ENCODE measurements around the gene ALG9. TPM values are rescaled to one million over a fixed set of nuclear protein-coding genes. Genes with fewer than 3 reads are reported as not detected.

ALG9 gene
- total RNA-seq, 1 experiment from 2014 or later = 28.8 TPM

GRCh38 chr11:111766834-111767142, 104.6 kb downstream of the ALG9 start:
- no peak for TF ChIP-seq CTCF (IDR thresholded peaks at IDR 0.05; ENCODE audit: unreplicated experiment)
- no peak for DNase-seq (ENCODE audit: unreplicated experiment)
- Mint-ChIP-seq H3K4me3 (ENCODE audit: unreplicated experiment) (peak overlapping the region; percentile 85), H3K27me3 (ENCODE audit: insufficient read depth, unreplicated experiment) (no peaks in the 10 kb centered on the region), H3K36me3 (ENCODE audit: insufficient read depth, unreplicated experiment) (peaks cover 17% of the 10 kb centered on the region), H3K4me1 (ENCODE audit: insufficient read depth, unreplicated experiment) (peaks cover 25% of the 10 kb centered on the region), H3K27ac (ENCODE audit: low read depth, unreplicated experiment) (peak overlapping the region; percentile 93), H3K9me3 (ENCODE audit: unreplicated experiment) (no peaks in the 10 kb centered on the region)
- ChIA-PET CTCF (interaction anchor here (0.6 to 3.8 kb wide), 14 partner anchors 11 to 679 kb away, joined by 3 to 29 read pairs (median 3); no protein-coding TSS in a partner anchor), POLR2A (interaction anchor here (0.6 to 6.3 kb wide), 38 partner anchors 9 to 1483 kb away, joined by 3 to 97 read pairs (median 5); partner anchors contain the start of genes ALG9, SDHD, SIK2 and TIMM8B)
- BruUV-seq (replicated peaks) = no TSS peak
- intact Hi-C loops (cut with micrococcal nuclease) = loop anchor here (1.0 to 2.0 kb wide), 2 partner anchors 31 to 164 kb away; partner anchors contain the start of gene SIK2

GRCh38 chr11:111765984-111766833, 105.2 kb downstream of the ALG9 start, which contains the start of gene PPP2R1B:
Gene PPP2R1B (minus strand): TSS chr11:111766389. CDS start chr11:111766361, 28 bp downstream.
- TF ChIP-seq CTCF (IDR thresholded peaks at IDR 0.05; ENCODE audit: unreplicated experiment) = no peak
- CTCF ChIA-PET = interaction anchor here (0.6 to 3.8 kb wide), 15 partner anchors 11 to 679 kb away, joined by 3 to 29 read pairs (median 4); no protein-coding TSS in a partner anchor
- intact Hi-C loops (cut with micrococcal nuclease) = loop anchor here (1.0 to 2.0 kb wide), 2 partner anchors 31 to 163 kb away; partner anchors contain the start of gene SIK2
- TSS peak; percentile 88 for BruUV-seq (replicated peaks)
- H3K27ac Mint-ChIP-seq (ENCODE audit: low read depth, unreplicated experiment) = peak within 1 kb of the TSS; percentile 93
- H3K27me3 Mint-ChIP-seq (ENCODE audit: insufficient read depth, unreplicated experiment) = no peaks in the 10 kb centered on the region
- no peaks in the 10 kb centered on the region for H3K9me3 Mint-ChIP-seq (ENCODE audit: unreplicated experiment)
- peaks cover 23% of the 10 kb centered on the region for H3K36me3 Mint-ChIP-seq (ENCODE audit: insufficient read depth, unreplicated experiment)
- H3K4me1 Mint-ChIP-seq (ENCODE audit: insufficient read depth, unreplicated experiment) = peaks cover 25% of the 10 kb centered on the region
- peak; percentile 84 for DNase-seq (ENCODE audit: unreplicated experiment)
- H3K4me3 Mint-ChIP-seq (ENCODE audit: unreplicated experiment) = peak within 1 kb of the TSS; percentile 85
- POLR2A ChIA-PET = interaction anchor here (0.6 to 6.3 kb wide), 45 partner anchors 10 to 1482 kb away, joined by 3 to 97 read pairs (median 4); partner anchors contain the start of genes ALG9, SDHD, SIK2 and TIMM8B

- TSS peak; percentile 26 for BruUV-seq (replicated peaks)
- TF ChIP-seq CTCF (IDR thresholded peaks at IDR 0.05; ENCODE audit: unreplicated experiment) = no peak
- Mint-ChIP-seq H3K27ac (ENCODE audit: low read depth, unreplicated experiment) (peak overlapping the region; percentile 93), H3K4me3 (ENCODE audit: unreplicated experiment) (peak overlapping the region; percentile 85), H3K9me3 (ENCODE audit: unreplicated experiment) (no peaks in the 10 kb centered on the region), H3K27me3 (ENCODE audit: insufficient read depth, unreplicated experiment) (no peaks in the 10 kb centered on the region), H3K36me3 (ENCODE audit: insufficient read depth, unreplicated experiment) (peaks cover 28% of the 10 kb centered on the region), H3K4me1 (ENCODE audit: insufficient read depth, unreplicated experiment) (peaks cover 20% of the 10 kb centered on the region)
- intact Hi-C loops (cut with micrococcal nuclease) = no loop called here
- ChIA-PET CTCF (interaction anchor here (0.6 to 1.7 kb wide), 10 partner anchors 12 to 215 kb away, joined by 3 to 9 read pairs (median 4); no protein-coding TSS in a partner anchor), POLR2A (interaction anchor here (0.7 to 6.3 kb wide), 26 partner anchors 10 to 311 kb away, joined by 3 to 97 read pairs (median 4); partner anchors contain the start of genes ALG9 and SIK2)
- peak; percentile 24 for DNase-seq (ENCODE audit: unreplicated experiment)
Measured at GRCh38 chr11:111765320-111765983, 105.9 kb downstream of the ALG9 start.
